Activated naive CD8-positive, alpha-beta T cell (primary cell): Measurements from ENCODE around the gene LCN10.

Experiments
- H3K27ac Mint-ChIP-seq: one replicate; pipeline ENCODE4 v1.8.0; 2021; ENCODE audit warnings: mixed read lengths
- H3K27me3 Mint-ChIP-seq: one replicate; pipeline ENCODE4 v1.8.0; 2021; ENCODE audit warnings: mixed read lengths
- H3K36me3 Mint-ChIP-seq: one replicate; pipeline ENCODE4 v1.8.0; 2021; ENCODE audit warnings: mixed read lengths
- H3K4me1 Mint-ChIP-seq: one replicate; pipeline ENCODE4 v1.8.0; 2021; ENCODE audit warnings: low read depth, mixed read lengths
- H3K4me3 Mint-ChIP-seq: one replicate; pipeline ENCODE4 v1.8.0; 2021; ENCODE audit warnings: mild to moderate bottlenecking, mixed read lengths
- H3K9me3 Mint-ChIP-seq: one replicate; pipeline ENCODE4 v1.8.0; 2021; ENCODE audit warnings: low read depth, mixed read lengths

The LCN10 gene

DNA sequence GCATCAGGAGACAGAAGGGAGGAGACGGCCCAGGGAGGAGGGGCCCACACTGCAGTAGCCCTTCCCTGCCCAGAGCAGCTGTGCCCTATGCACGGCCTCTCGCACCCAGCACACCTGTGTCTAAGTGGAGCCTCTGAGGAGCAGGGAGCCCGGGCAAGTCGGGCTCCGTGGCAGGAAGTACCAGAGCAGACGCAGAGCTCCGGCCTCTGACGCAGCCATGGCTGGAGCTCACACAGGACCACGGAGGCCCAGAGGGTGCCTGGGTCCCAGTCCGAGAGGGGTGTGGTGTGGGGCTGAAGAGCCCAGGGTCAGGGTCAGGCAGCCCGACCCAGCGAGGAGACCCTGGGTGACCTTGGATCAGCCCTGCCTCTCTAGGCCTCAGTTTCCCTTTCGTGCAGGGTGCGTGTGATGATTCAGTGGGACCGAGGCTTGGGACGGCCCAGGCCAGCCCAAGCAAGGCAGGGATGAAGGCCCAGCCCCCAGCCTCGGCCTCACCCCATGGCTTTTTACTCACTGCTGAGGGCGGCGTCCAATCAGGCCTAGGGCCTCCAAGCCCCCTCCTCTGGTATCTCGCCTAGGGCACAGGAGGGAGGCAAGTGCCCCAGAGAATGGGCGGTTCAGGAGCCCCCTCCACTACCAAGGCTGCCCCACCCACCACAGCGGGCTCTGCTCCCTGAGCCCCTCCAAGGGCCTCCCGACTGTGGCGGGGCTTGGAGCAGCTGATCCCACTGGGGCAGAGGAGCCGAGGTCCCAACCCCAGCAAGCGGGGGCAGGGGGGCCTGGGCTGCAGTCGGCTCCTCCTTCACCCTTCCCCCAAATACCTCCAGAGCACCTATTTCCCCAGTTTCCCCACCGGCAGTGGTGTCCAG lies 51.2 kb downstream of the LCN10 start:
- H3K9me3 Mint-ChIP-seq, result no peaks in the 10 kb centered on the region
- peaks cover 5% of the 10 kb centered on the region for H3K27me3 Mint-ChIP-seq
- no peak overlapping the region for H3K27ac Mint-ChIP-seq
- no peaks in the 10 kb centered on the region for H3K4me1 Mint-ChIP-seq
- H3K36me3 Mint-ChIP-seq, result no peaks in the 10 kb centered on the region
- H3K4me3 Mint-ChIP-seq, result no peak overlapping the region

DNA sequence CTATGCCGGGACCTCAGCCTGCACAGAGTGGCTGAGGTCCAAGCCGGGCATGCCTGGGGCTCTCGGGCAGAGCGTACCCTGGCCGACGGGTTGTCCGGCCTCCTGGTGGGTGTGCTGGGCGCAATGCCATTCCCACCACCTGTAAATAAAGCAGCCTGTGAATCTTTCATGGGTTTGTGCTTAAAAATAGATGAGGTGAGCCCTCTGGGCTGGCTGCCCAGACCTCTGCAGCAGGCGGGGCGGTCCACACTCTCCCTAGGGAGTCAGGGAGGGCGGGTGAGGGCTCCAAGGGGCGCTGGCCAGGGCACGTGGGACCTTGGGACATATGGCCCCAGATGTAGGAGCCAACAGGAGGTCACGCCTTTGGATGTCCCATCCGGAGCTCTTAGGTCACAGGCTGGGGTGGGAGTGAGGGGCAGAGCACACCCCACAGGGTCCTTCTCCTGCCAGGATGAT lies 51.9 kb downstream of the LCN10 start:
- Mint-ChIP-seq H3K27ac (no peak overlapping the region), H3K4me3 (no peak overlapping the region), H3K9me3 (no peaks in the 10 kb centered on the region), H3K36me3 (no peaks in the 10 kb centered on the region), H3K27me3 (peaks cover 5% of the 10 kb centered on the region), H3K4me1 (peaks cover 1% of the 10 kb centered on the region)

DNA sequence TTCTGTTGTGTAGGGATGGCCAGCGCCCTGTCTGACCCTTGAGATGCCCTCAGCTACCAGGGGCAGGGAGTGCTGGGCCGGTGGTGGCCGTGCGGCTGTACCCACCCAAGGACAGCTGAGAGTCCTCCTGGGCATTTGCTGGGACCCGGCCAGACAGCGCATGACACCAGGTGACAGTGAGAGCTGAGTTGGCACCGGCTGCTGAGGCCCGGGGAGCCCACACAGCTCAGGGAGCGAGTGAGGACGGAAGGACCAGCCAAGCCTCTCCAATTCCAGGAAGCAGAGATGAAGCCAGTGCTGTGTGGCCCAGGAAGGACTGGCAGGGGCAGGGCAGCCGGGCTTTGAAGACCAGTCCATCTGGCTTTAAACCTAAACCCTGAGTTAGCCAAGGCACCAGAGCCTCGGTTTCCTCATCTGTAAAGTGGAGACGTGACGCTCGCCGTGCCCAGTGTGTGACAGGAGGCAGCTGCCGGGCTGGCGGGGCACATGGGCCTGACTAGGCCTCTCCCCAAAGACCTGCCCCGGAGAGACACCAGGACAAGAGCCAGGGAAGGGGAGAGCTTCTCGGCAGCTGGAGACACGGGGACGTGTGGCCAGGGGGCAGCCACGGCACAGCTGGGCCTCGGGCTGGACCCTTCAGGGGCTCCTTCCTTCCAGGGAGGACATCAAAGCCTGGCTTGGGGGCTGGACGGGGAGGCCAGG lies 52.5 kb downstream of the LCN10 start:
- H3K36me3 Mint-ChIP-seq, result no peaks in the 10 kb centered on the region
- no peak overlapping the region for H3K4me3 Mint-ChIP-seq
- H3K27me3 Mint-ChIP-seq, result peaks cover 5% of the 10 kb centered on the region
- H3K4me1 Mint-ChIP-seq, result peaks cover 1% of the 10 kb centered on the region
- no peak overlapping the region for H3K27ac Mint-ChIP-seq
- no peaks in the 10 kb centered on the region for H3K9me3 Mint-ChIP-seq

DNA sequence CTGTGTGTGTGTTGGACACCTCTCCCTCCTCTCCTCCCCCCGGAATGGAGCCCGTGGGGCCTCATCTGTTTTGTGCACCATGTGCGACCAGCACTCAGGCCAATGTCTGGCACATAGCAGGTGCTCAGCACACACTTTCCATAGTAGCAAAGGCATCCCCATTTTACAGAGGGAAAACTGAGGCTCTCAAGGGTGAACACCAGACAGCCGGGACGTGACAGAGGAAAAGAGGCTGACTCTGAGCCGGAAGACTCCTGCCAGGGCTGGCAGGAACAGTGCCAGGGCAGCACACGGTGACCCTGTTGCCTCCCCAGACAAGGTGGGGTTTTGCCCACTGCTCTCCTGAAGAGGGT lies 53.7 kb downstream of the LCN10 start:
- no peak overlapping the region for H3K4me3 Mint-ChIP-seq
- H3K27me3 Mint-ChIP-seq, result peaks cover 5% of the 10 kb centered on the region
- H3K4me1 Mint-ChIP-seq, result peaks cover 1% of the 10 kb centered on the region
- H3K9me3 Mint-ChIP-seq, result no peaks in the 10 kb centered on the region
- no peaks in the 10 kb centered on the region for H3K36me3 Mint-ChIP-seq
- no peak overlapping the region for H3K27ac Mint-ChIP-seq

DNA sequence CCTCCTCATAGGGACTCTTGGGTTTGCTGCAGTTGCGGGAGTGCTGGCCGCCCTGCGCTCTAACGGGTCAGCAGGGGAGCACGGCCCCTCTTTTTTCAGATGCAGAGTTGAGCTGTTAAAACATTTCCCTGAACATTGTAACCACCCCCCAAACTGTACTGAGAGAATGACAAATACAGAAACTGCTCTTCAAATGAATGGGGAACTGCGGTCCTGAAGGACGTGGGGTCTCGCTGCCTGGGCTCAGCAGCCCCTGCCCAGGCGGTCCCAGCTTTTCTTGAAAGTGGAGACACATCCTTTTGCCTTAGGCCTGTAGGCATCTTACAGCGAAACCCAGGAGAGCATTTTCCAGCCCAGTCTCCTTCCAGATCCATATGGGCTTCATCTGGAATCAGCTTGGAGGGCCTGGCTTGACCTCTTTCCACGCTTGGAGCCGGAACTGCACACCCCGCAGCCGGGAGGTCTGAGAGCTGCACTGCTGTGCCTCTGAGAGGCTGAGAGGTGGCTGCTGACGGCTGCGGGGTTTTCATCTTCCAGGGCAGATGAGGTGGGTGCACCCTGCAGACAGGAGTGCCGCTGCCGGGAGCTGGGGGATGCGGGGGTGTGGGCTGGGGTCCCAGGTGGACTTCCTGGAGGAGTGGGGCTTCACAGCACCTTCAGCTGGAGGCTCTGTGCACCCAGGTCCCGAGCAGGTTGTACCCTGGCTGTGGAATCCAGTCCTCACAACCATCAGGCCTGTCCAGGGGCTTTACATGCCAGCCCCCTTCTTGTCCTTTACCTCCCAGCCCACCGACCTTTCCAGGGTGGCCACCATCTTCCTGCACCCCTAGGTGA lies 54.2 kb downstream of the LCN10 start:
- Mint-ChIP-seq H3K27ac (no peak overlapping the region), H3K9me3 (no peaks in the 10 kb centered on the region), H3K36me3 (no peaks in the 10 kb centered on the region), H3K27me3 (peaks cover 5% of the 10 kb centered on the region), H3K4me1 (peaks cover 1% of the 10 kb centered on the region), H3K4me3 (peak overlapping the region; percentile 52)
